Calu3 (cell line): ENCODE results near the gene ACACA. TPM values are rescaled to one million over a fixed set of nuclear protein-coding genes. Genes with fewer than 3 reads are reported as not detected.

Source experiments
- BruUV-seq: library from RNA; stranded (reverse); fragments of 400-500 nt; replicated peaks from 2 replicates; lab custom pipeline; 2021; lab: Mats Ljungman, UMichigan
- CTCF ChIA-PET: fragments of 300-600 bp; sonication (Branson Sonifier 250); formaldehyde crosslinking; loops from one replicate; lab custom pipeline; 2022; ENCODE audit warnings: antibody characterized with exemption; lab: Charles Lee
- DNase-seq: peaks from one replicate; pipeline ENCODE4 v3.0.0; 2022
- H3K27ac Mint-ChIP-seq: one replicate; pipeline ENCODE4 v1.8.0; 2022; ENCODE audit warnings: mixed read lengths; ENCODE audit not compliant: unreplicated experiment
- H3K27me3 Mint-ChIP-seq: one replicate; pipeline ENCODE4 v1.8.0; 2022; ENCODE audit warnings: mixed read lengths; ENCODE audit not compliant: unreplicated experiment
- H3K36me3 Mint-ChIP-seq: one replicate; pipeline ENCODE4 v1.8.0; 2022; ENCODE audit warnings: mild to moderate bottlenecking, moderate library complexity, mixed read lengths; ENCODE audit not compliant: insufficient read depth, unreplicated experiment
- H3K4me1 Mint-ChIP-seq: one replicate; pipeline ENCODE4 v1.8.0; 2022; ENCODE audit warnings: mild to moderate bottlenecking, low read depth, mixed read lengths; ENCODE audit not compliant: unreplicated experiment
- H3K4me3 Mint-ChIP-seq: one replicate; pipeline ENCODE4 v1.8.0; 2022; ENCODE audit warnings: mild to moderate bottlenecking, low read depth, moderate library complexity, mixed read lengths; ENCODE audit not compliant: unreplicated experiment
- H3K9me3 Mint-ChIP-seq: one replicate; pipeline ENCODE4 v1.8.0; 2022; ENCODE audit warnings: low read depth, mixed read lengths; ENCODE audit not compliant: unreplicated experiment
- CTCF ChIP-seq: fragments of 200-600 bp; IDR thresholded peaks from one replicate; pipeline ENCODE4 v1.8.0; 2022; ENCODE audit warnings: antibody characterized with exemption; ENCODE audit not compliant: unreplicated experiment
- intact Hi-C: fragments of 100-400 bp; cut with micrococcal nuclease; formaldehyde crosslinking; loops from one replicate; pipeline ENCODE4 v1.10.0; 2022; ENCODE audit not compliant: unreplicated experiment
- total RNA-seq: library from RNA; stranded (reverse); gene quantifications from 2 replicates; pipeline ENCODE4 v1.2.3, GENCODE V29; 2022

Gene ACACA
- total RNA-seq, 1 experiment from 2014 or later: 392 TPM

GRCh38 chr17:37130984-37131446, 275.6 kb downstream of the ACACA start:
- CTCF ChIA-PET: interaction anchor here (0.6 kb wide), 2 partner anchors 14 to 131 kb away, joined by 3 read pairs; no protein-coding TSS in a partner anchor
- Mint-ChIP-seq H3K27me3 (no peaks in the 10 kb centered on the region), H3K4me1 (peaks cover 11% of the 10 kb centered on the region), H3K4me3 (no peak overlapping the region), H3K36me3 (peaks cover 31% of the 10 kb centered on the region), H3K9me3 (no peaks in the 10 kb centered on the region), H3K27ac (no peak overlapping the region)
- no peak for TF ChIP-seq CTCF
- BruUV-seq: no TSS peak
- intact Hi-C loops: no loop called here
- no peak for DNase-seq

- H3K4me1 Mint-ChIP-seq: no peaks in the 10 kb centered on the region
- intact Hi-C loops: no loop called here
- CTCF ChIA-PET: interaction anchor here (0.9 to 1.6 kb wide), 3 partner anchors 8 to 23 kb away, joined by 3 read pairs; no protein-coding TSS in a partner anchor
- no TSS peak for BruUV-seq
- no peaks in the 10 kb centered on the region for H3K27me3 Mint-ChIP-seq
- DNase-seq: no peak
- no peak overlapping the region for H3K4me3 Mint-ChIP-seq
- H3K9me3 Mint-ChIP-seq: no peaks in the 10 kb centered on the region
- H3K36me3 Mint-ChIP-seq: peaks cover 69% of the 10 kb centered on the region
- H3K27ac Mint-ChIP-seq: no peak overlapping the region
- no peak for TF ChIP-seq CTCF
These were observed 281.8 kb downstream of the ACACA start for GRCh38 chr17:37124821-37125173.

GRCh38 chr17:37123941-37124820, 282.5 kb downstream of the ACACA start:
- DNase-seq: no peak
- CTCF ChIA-PET: interaction anchor here (0.5 to 1.6 kb wide), 6 partner anchors 9 to 456 kb away, joined by 3 read pairs; no protein-coding TSS in a partner anchor
- H3K27me3 Mint-ChIP-seq: no peaks in the 10 kb centered on the region
- H3K4me1 Mint-ChIP-seq: no peaks in the 10 kb centered on the region
- no peak overlapping the region for H3K4me3 Mint-ChIP-seq
- H3K9me3 Mint-ChIP-seq: no peaks in the 10 kb centered on the region
- intact Hi-C loops: no loop called here
- BruUV-seq: no TSS peak
- H3K27ac Mint-ChIP-seq: no peak overlapping the region
- TF ChIP-seq CTCF: no peak
- H3K36me3 Mint-ChIP-seq: peaks cover 66% of the 10 kb centered on the region

GRCh38 chr17:37123386-37123785, 283.2 kb downstream of the ACACA start:
- no peaks in the 10 kb centered on the region for H3K4me1 Mint-ChIP-seq

More at GRCh38 chr17:37123386-37123785, 283.2 kb downstream of the ACACA start:
- intact Hi-C loops: no loop called here
- CTCF ChIA-PET: interaction anchor here (0.6 to 1.2 kb wide), 4 partner anchors 10 to 55 kb away, joined by 3 read pairs; no protein-coding TSS in a partner anchor
- TF ChIP-seq CTCF: no peak
- no peak overlapping the region for H3K4me3 Mint-ChIP-seq
- DNase-seq: no peak
- no peaks in the 10 kb centered on the region for H3K9me3 Mint-ChIP-seq
- peaks cover 69% of the 10 kb centered on the region for H3K36me3 Mint-ChIP-seq
- no peaks in the 10 kb centered on the region for H3K27me3 Mint-ChIP-seq
- no TSS peak for BruUV-seq
- H3K27ac Mint-ChIP-seq: no peak overlapping the region
